Esophagus squamous epithelium (tissue), 5 donors: ENCODE results near the gene WWOX. TPM values are rescaled to one million over a fixed set of nuclear protein-coding genes. Genes with fewer than 3 reads are reported as not detected.
"Not testable (repeated sequence)": the region's sequence is repeated elsewhere in the genome, so short reads cannot be mapped to it uniquely, and the experiment has no call there.

Experiments used
- DNase-seq: peaks from one replicate; lab custom pipeline; 2025; lab: John Stamatoyannopoulos, UW
- H3K27ac ChIP-seq, 4 donors: fragments of 200-600 bp; sonication (generic); one replicate each; pipeline ENCODE4 v1.5.1; 2016 to 2019; ENCODE audit warnings: mild to moderate bottlenecking in 1 of 4
- H3K27me3 ChIP-seq, 4 donors: fragments of 200-600 bp; sonication (generic); 1 replicate in 3 of 4; 2 replicates in 1 of 4; pipeline versions ENCODE4 v1.5.1 to v1.6.0; 2017 to 2021; ENCODE audit warnings: antibody characterized with exemption in 1 of 4
- H3K36me3 ChIP-seq, 3 donors: fragments of 200-600 bp; sonication (generic); one replicate each; pipeline ENCODE4 v1.5.1; 2016 to 2019
- H3K4me1 ChIP-seq, 3 donors: fragments of 200-600 bp; sonication (generic); one replicate each; pipeline ENCODE4 v1.5.1; 2017 to 2019
- H3K4me3 ChIP-seq, 4 donors: fragments of 200-600 bp; sonication (generic); 1 replicate in 3 of 4; 2 replicates in 1 of 4; pipeline ENCODE4 v1.5.1; 2016 to 2019; ENCODE audit warnings: mild to moderate bottlenecking in 2 of 4, moderate library complexity in 1 of 4
- H3K9me3 ChIP-seq, 3 donors: fragments of 200-600 bp; sonication (generic); one replicate each; pipeline ENCODE4 v1.5.1; 2016 to 2019
- POLR2A ChIP-seq, 4 donors: fragments of 450-650 bp; IDR thresholded peaks; one replicate each; pipeline ENCODE4 v1.6.1; 2017; ENCODE audit warnings: antibody characterized with exemption in 4 of 4, mild to moderate bottlenecking in 4 of 4, moderate library complexity in 3 of 4
- WGBS, 2 donors: methylation state at CpG; one replicate each; pipeline ENCODE4 v1.1.5; 2018; 5-methylcytosine and 5-hydroxymethylcytosine counted together
- intact Hi-C: fragments of 100-400 bp; cut with DNase I; formaldehyde crosslinking; loops from one replicate; pipeline ENCODE4 v1.15.0; 2022
- total RNA-seq, 4 donors: library from RNA; depleted of rRNA; stranded (reverse); fragments of >200 nt; gene quantifications; one replicate each; pipeline ENCODE4 v1.1.0, GENCODE V29; 2016
- TF ChIP-seq, protein P1 (sequence below), 6 experiments: fragments of 450-650 bp in 4 of 6; fragments of 200-600 bp in 2 of 6; sonication (generic) in 2 of 6; IDR thresholded peaks; one replicate each; pipeline ENCODE4 v1.5.1; 2016 to 2019; ENCODE audit warnings: antibody characterized with exemption in 6 of 6, mild to moderate bottlenecking in 4 of 6, moderate library complexity in 4 of 6
- donor health status: DM: yes; HTN: yes; CAD: no.

Gene WWOX
- total RNA-seq, 4 donors from 2014 or later, result 20.9 to 31.1 (median 27.5) TPM

DNA sequence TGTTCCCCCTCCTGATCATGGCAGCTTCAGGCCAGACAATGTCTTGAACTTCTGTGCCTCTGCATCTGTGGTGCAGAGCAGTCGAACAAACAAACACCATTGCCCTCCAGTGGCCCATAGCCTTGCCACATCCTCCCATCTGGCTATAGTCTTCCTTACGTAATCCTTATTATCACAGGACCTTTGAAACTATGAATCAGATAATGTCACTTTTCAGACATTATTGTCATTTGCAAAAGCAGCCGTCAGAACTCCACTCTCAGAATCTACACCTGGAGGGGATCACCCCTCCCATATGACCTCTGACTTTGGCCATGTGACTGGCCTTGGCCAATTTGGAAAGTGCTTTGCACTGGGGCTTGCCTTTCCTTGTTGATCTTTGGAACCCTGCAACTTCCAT lies 1113.8 kb downstream of the WWOX start:
- Histone ChIP-seq H3K9me3 (no peaks in the 10 kb centered on the region), H3K27ac (no peak overlapping the region), H3K36me3 (no peaks in the 10 kb centered on the region), H3K27me3 (no peaks in the 10 kb centered on the region), H3K4me1 (no peaks in the 10 kb centered on the region), H3K4me3 (no peak overlapping the region)
- intact Hi-C loops, result no loop called here
- TF ChIP-seq, protein P1, sequence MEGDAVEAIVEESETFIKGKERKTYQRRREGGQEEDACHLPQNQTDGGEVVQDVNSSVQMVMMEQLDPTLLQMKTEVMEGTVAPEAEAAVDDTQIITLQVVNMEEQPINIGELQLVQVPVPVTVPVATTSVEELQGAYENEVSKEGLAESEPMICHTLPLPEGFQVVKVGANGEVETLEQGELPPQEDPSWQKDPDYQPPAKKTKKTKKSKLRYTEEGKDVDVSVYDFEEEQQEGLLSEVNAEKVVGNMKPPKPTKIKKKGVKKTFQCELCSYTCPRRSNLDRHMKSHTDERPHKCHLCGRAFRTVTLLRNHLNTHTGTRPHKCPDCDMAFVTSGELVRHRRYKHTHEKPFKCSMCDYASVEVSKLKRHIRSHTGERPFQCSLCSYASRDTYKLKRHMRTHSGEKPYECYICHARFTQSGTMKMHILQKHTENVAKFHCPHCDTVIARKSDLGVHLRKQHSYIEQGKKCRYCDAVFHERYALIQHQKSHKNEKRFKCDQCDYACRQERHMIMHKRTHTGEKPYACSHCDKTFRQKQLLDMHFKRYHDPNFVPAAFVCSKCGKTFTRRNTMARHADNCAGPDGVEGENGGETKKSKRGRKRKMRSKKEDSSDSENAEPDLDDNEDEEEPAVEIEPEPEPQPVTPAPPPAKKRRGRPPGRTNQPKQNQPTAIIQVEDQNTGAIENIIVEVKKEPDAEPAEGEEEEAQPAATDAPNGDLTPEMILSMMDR (IDR thresholded peaks at IDR 0.05), result peak in 1 of 6 experiments; percentile 11
- no peak for TF ChIP-seq POLR2A (IDR thresholded peaks at IDR 0.05)
- DNase-seq, result no peak
- 57 to 80% methylated on average over 3 of the region's 3 CpGs for WGBS, 2 donors

DNA sequence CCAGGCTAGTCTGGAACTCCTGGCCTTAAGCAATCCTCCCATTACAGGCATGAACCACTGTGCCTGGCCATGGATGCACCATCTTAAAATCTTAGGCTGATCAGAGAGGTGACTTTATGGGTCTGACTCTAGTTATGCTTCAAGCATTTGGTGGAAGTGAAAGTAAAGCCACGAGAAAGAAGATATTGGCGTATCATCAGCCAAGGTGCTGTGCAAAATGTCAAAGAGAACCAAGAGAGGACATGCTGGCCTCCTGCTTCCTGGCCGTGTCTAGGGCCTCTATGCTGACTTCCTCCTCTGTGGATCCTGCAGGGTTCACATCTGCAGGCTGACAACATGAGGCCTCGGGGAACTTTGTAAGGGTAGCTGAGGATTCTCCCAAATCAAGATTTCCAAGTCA lies 1115.8 kb downstream of the WWOX start:
- H3K27me3 ChIP-seq, result no peaks in the 10 kb centered on the region
- H3K9me3 ChIP-seq, result no peaks in the 10 kb centered on the region
- DNase-seq, result no peak
- intact Hi-C loops, result no loop called here
- no peaks in the 10 kb centered on the region for H3K36me3 ChIP-seq
- no peaks in the 10 kb centered on the region for H3K4me1 ChIP-seq
- WGBS, 2 donors, result 47 to 85% methylated on average over 3 to 4 of the region's 4 CpGs
- H3K4me3 ChIP-seq, result no peak overlapping the region
- H3K27ac ChIP-seq, result no peak overlapping the region
- TF ChIP-seq, protein P1 (IDR thresholded peaks at IDR 0.05), result no peak
- no peak for TF ChIP-seq POLR2A (IDR thresholded peaks at IDR 0.05)

DNA sequence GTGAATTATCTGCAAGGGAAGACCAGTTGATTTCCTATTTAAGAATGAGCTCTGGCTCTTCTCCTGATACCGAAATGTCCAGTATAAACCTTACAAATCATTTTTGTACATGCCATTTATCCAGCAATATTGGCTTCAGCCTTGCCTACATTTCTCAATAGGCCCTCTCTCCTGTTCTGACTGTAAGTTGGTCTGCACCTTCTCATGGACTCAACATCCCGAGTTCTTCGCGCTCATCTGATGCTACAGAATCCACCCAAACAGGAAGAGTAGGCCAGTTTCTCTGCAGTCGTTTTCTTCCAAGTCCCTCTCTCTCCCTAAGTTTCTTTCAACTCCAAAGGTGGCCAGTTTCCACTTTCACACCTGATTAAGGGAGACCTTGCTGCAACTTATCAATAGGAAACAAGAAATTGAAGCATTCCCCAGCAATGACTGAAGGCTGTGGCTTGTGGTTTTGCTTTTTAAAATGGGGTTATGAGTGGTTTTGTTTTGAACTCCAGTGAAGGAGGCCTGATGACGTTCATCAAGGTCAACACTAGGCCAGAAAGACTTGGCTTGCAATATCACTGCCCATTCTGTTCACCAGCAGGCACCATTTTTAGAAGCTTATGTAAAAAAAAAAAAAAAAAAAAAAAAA lies 1118.0 kb downstream of the WWOX start:
- Histone ChIP-seq H3K27ac (no peak overlapping the region), H3K36me3 (no peaks in the 10 kb centered on the region), H3K9me3 (no peaks in the 10 kb centered on the region), H3K27me3 (no peaks in the 10 kb centered on the region), H3K4me3 (no peak overlapping the region), H3K4me1 (no peaks in the 10 kb centered on the region)
- intact Hi-C loops, result no loop called here
- DNase-seq, result no peak
- WGBS, 2 donors, result 70 to 85% methylated on average over 6 of the region's 6 CpGs
- TF ChIP-seq POLR2A (IDR thresholded peaks at IDR 0.05), result no peak
- TF ChIP-seq, protein P1 (IDR thresholded peaks at IDR 0.05), result no peak

DNA sequence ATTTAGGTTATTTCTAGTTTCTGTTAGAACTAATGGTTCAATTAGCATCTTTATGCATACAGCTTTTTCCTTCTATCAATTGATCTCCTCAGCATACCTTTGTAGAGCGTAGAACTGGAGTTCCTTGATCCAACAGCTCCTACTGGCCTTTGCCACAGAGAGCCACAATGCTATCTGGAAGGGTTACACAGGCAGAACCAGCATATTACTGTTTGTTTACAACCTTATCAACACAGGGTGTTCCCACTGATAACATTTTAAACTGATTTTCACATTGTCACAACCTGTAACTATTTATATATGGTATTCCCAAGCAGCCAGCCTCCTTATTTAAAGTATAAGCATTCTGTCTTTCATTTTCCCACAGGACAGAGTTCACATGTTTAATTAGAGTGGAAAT lies 1118.9 kb downstream of the WWOX start:
- TF ChIP-seq POLR2A (IDR thresholded peaks at IDR 0.05), result no peak
- TF ChIP-seq, protein P1 (IDR thresholded peaks at IDR 0.05), result no peak
- Histone ChIP-seq H3K9me3 (no peaks in the 10 kb centered on the region), H3K36me3 (no peaks in the 10 kb centered on the region), H3K4me3 (no peak overlapping the region), H3K27ac (no peak overlapping the region), H3K4me1 (no peaks in the 10 kb centered on the region), H3K27me3 (no peaks in the 10 kb centered on the region)
- no peak for DNase-seq
- intact Hi-C loops, result no loop called here
- 85 to 94% methylated on average over 1 of the region's 1 CpG for WGBS, 2 donors

DNA sequence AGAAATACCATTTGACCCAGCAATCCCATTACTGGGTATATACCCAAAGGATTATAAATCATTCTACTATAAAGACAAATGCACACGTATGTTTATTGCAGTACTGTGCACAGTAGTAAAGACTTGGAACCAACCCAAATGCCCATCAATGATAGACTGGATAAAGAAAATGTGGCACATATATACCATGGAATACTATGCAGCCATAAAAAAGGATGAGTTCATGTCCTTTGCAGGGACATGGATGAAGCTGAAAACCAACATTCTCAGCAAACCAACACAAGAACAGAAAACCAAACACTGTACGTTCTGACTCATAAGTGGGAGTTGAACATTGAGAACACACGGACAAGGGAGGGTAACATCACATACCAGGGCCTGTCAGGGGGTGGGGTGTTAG lies 1126.5 kb downstream of the WWOX start:
- H3K27ac ChIP-seq, DNase-seq, H3K36me3 ChIP-seq, intact Hi-C loops, H3K9me3 ChIP-seq, H3K4me3 ChIP-seq, H3K4me1 ChIP-seq, H3K27me3 ChIP-seq: not testable (repeated sequence)
- WGBS, 2 donors, result 85 to 94% methylated on average over 3 of the region's 3 CpGs

DNA sequence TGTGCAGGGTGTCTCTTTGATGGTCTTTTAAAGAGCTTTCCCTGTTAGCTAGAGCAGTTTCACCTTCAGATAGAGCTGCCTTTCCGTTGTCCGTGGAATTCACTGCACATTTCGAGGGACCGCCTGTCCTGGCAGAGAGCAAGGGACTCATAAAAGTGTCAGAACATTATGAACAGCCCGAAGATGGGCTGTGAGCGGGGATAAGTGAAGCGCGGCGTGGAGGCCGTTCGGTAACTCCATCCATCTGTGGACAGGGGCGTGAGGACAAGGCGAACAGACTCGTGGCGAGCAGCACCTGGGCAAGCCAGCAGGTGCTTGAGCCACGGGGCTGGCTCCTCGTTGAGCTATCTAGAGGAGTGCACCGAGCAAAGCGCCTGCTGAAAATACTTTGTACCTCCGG lies 1129.9 kb downstream of the WWOX start:
- TF ChIP-seq, protein P1 (IDR thresholded peaks at IDR 0.05), result no peak
- no peak for TF ChIP-seq POLR2A (IDR thresholded peaks at IDR 0.05)
- no peak overlapping the region for H3K4me3 ChIP-seq
- no peaks in the 10 kb centered on the region for H3K36me3 ChIP-seq
- no peaks in the 10 kb centered on the region for H3K27me3 ChIP-seq
- H3K9me3 ChIP-seq, result no peaks in the 10 kb centered on the region
- 91 to 96% methylated on average over 8 to 19 of the region's 20 CpGs for WGBS, 2 donors
- DNase-seq, result no peak
- H3K4me1 ChIP-seq, result no peaks in the 10 kb centered on the region
- intact Hi-C loops, result no loop called here
- H3K27ac ChIP-seq, result no peak overlapping the region

DNA sequence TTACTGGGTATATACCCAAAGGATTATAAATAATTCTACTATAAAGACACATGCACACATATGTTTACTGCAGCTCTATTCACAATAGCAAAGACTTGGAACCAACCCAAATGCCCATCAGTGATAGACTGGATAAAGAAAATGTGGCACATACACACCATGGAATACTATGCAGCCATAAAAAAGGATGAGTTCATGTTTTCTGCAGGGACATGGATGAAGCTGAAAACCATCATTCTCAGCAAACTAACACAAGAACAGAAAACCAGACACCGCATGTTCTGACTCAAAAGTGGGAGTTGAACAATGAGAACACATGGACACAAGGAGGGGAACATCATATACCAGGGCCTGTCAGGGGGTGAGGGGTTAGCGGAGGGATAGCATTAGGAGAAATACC lies 1146.2 kb downstream of the WWOX start:
- intact Hi-C loops, result not testable (repeated sequence)

More for the DNA sequence above, 1146.2 kb downstream of the WWOX start:
- 89 to 100% methylated on average over 2 of the region's 2 CpGs for WGBS, 2 donors
- H3K27me3 ChIP-seq, H3K9me3 ChIP-seq, DNase-seq, H3K36me3 ChIP-seq, H3K27ac ChIP-seq, H3K4me3 ChIP-seq: not testable (repeated sequence)
- H3K4me1 ChIP-seq, result peaks cover 0 to 12% (median 5%) of the 10 kb centered on the region in 3 donors
